ENCODE results near the gene ADH7. TPM values are rescaled to one million over a fixed set of nuclear protein-coding genes. Genes with fewer than 3 reads are reported as not detected.

The ADH7 gene
- total and polyA plus RNA-seq, 2 of the 13 experiments (the other 11 are each of a cell fraction or from before 2014, with no cell fraction given): not detected

- no peak for TF ChIP-seq CHD4 (IDR thresholded peaks at IDR 0.05; ENCODE audit: borderline replicate concordance, low read length)
- no peak for TF ChIP-seq HES4 (CRISPR knock-in tag; IDR thresholded peaks at IDR 0.05; ENCODE audit: borderline replicate concordance)
- TF ChIP-seq KAT8 (CRISPR knock-in tag; IDR thresholded peaks at IDR 0.05): no peak
- no peak for TF ChIP-seq EHMT2 (IDR thresholded peaks at IDR 0.05; ENCODE audit: borderline replicate concordance, low read depth, low read length)
- no peak for TF ChIP-seq KDM1A (CRISPR knock-in tag; IDR thresholded peaks at IDR 0.05)
- TF ChIP-seq ZNF337 (CRISPR knock-in tag; IDR thresholded peaks at IDR 0.05; ENCODE audit: borderline replicate concordance, low read depth): no peak
Observed at GRCh38 chr4:99381588-99382175, 53.5 kb downstream of the ADH7 start (continued).

GRCh38 chr4:99379571-99379970, 55.6 kb downstream of the ADH7 start:
- BruUV-seq (replicated peaks): no TSS peak
- Histone ChIP-seq H3K4me2 (ENCODE audit: low read depth, low read length) (no peak overlapping the region), H4K20me1 (ENCODE audit: insufficient read depth, low read length) (no peaks in the 10 kb centered on the region), H3K4me1 (ENCODE audit: insufficient read depth, low read length) (peaks cover 18% of the 10 kb centered on the region), H2AFZ (ENCODE audit: low read length) (no peak overlapping the region), H3K27me3 (ENCODE audit: control insufficient read depth in 1 of 2, insufficient read depth in 2 of 2, low read length in 2 of 2) (no peaks in the 10 kb centered on the region), H3K9me3 (ENCODE audit: low read length) (peaks cover 9% of the 10 kb centered on the region), H3K79me2 (ENCODE audit: insufficient read depth, low read length) (no peaks in the 10 kb centered on the region), H3K9ac (ENCODE audit: insufficient read depth, low read depth, low read length) (no peak overlapping the region), H3K36me3 (replicated peaks in 1 of 2; ENCODE audit: control insufficient read depth in 1 of 2, insufficient read depth in 2 of 2, low read length in 2 of 2) (no peaks in the 10 kb centered on the region), H3K4me3 (replicated peaks in 1 of 3; ENCODE audit: insufficient read depth in 1 of 3, low read depth in 2 of 3, low read length in 3 of 3) (no peak overlapping the region), H3K27ac (ENCODE audit: extremely low read length, insufficient read depth, low read length) (no peak overlapping the region)
- CTCF ChIA-PET (ENCODE audit: low intra/inter-chr PET ratio, low total read pairs): no interaction called here
- in situ Hi-C loops (cut with HindIII; ENCODE audit: extremely low pct_ligation_motif_present, low pct_unique_long_range_greater_than_20kb) (no loop called here), intact Hi-C loops (cut with micrococcal nuclease; ENCODE audit: unreplicated experiment) (no loop called here)
- POLR2A ChIA-PET: no interaction called here
- no peak for DNase-seq (ENCODE audit: low spot score)
- ATAC-seq: no peak
- no peak for FAIRE-seq
- no peak for TF ChIP-seq CERS6 (CRISPR knock-in tag; IDR thresholded peaks at IDR 0.05)
- no peak for TF ChIP-seq KIAA2018 (CRISPR knock-in tag; IDR thresholded peaks at IDR 0.05; ENCODE audit: borderline replicate concordance)
- TF ChIP-seq SP140L (CRISPR knock-in tag; IDR thresholded peaks at IDR 0.05; ENCODE audit: borderline replicate concordance): no peak
- TF ChIP-seq THAP9 (CRISPR knock-in tag; IDR thresholded peaks at IDR 0.05; ENCODE audit: borderline replicate concordance): no peak
- no peak for TF ChIP-seq ZNF850 (CRISPR knock-in tag; conservative IDR thresholded peaks at IDR 0.05)

All from HepG2 (cell line).